K562 (cell line): ENCODE data around the gene RASL12. TPM values are rescaled to one million over a fixed set of nuclear protein-coding genes. Genes with fewer than 3 reads are reported as not detected.

ENCODE experiments used
- ATF3 ChIP-seq, 2 experiments: fragments of 450-650 bp in 1 of 2; sonication (generic) in 1 of 2; formaldehyde crosslinking in 1 of 2; IDR thresholded peaks in 1 of 2; conservative IDR thresholded peaks in 1 of 2; 2 replicates each; pipeline versions ENCODE4 v1.6.1 to v1.8.1; 2016 to 2023; ENCODE audit warnings: mild to moderate bottlenecking in 2 of 2, moderate library complexity in 2 of 2, inconsistent platforms in 1 of 2, missing genetic modification reagents in 1 of 2
- BHLHE40 ChIP-seq: IDR thresholded peaks from 2 replicates; pipeline ENCODE4 v1.6.1; 2011; ENCODE audit warnings: low read length, improper control_type of control experiment
- CREM ChIP-seq: IDR thresholded peaks from 2 replicates; pipeline ENCODE4 v1.6.1; 2014; ENCODE audit warnings: antibody characterized with exemption, low read depth
- ELF2 ChIP-seq: fragments of 250-450 bp; sonication (Bioruptor Pico); IDR thresholded peaks from 2 replicates; pipeline ENCODE4 v1.5.0; 2021; ENCODE audit warnings: mild to moderate bottlenecking
- FOS ChIP-seq: IDR thresholded peaks from 3 replicates; pipeline ENCODE4 v1.6.1; 2011; ENCODE audit not compliant: insufficient read length; ENCODE audit errors: extremely low read depth
- GTF2B ChIP-seq: IDR thresholded peaks from 2 replicates; pipeline ENCODE4 v1.6.1; 2011; ENCODE audit not compliant: insufficient read length; ENCODE audit errors: extremely low read depth
- GTF3C2 ChIP-seq: IDR thresholded peaks from 3 replicates; pipeline ENCODE4 v1.6.1; 2011; ENCODE audit warnings: borderline replicate concordance, mild to moderate bottlenecking, moderate library complexity; ENCODE audit not compliant: insufficient read length; ENCODE audit errors: extremely low read depth
- JUND ChIP-seq, 2 experiments: IDR thresholded peaks; 2 replicates in 1 of 2; 3 replicates in 1 of 2; pipeline ENCODE4 v1.6.1; 2011; ENCODE audit warnings: borderline replicate concordance in 2 of 2, low read depth in 2 of 2, low read length in 2 of 2, improper control_type of control experiment in 1 of 2, missing biosample characterization in 1 of 2, missing genetic modification characterization in 1 of 2, missing genetic modification reagents in 1 of 2
- NCOA6 ChIP-seq: fragments of 450-650 bp; IDR thresholded peaks from 2 replicates; pipeline ENCODE4 v1.6.1; 2017; ENCODE audit warnings: mild to moderate bottlenecking
- NR2C2 ChIP-seq, 2 experiments: fragments of 200-800 bp in 1 of 2; sonication (Bioruptor generic) in 1 of 2; sonication (generic) in 1 of 2; formaldehyde crosslinking in 1 of 2; IDR thresholded peaks; 2 replicates each; pipeline versions ENCODE4 v1.6.1 to v1.8.0; 2016 to 2022; ENCODE audit warnings: mild to moderate bottlenecking in 1 of 2, missing compliant biosample characterization in 1 of 2, missing genetic modification characterization in 1 of 2, missing genetic modification reagents in 1 of 2
- OTX1 ChIP-seq: fragments of 450-650 bp; formaldehyde crosslinking; IDR thresholded peaks from 2 replicates; pipeline ENCODE4 v1.4.0; 2022; ENCODE audit warnings: mild to moderate bottlenecking
- PRDM10 ChIP-seq: fragments of 450-650 bp; IDR thresholded peaks from 2 replicates; pipeline ENCODE4 v1.6.1; 2018; ENCODE audit not compliant: partially characterized antibody
- PREB ChIP-seq: sonication (generic); formaldehyde crosslinking; IDR thresholded peaks from 2 replicates; pipeline ENCODE4 v1.8.1; 2023; ENCODE audit warnings: mild to moderate bottlenecking, missing genetic modification reagents
- SMARCE1 ChIP-seq: fragments of 450-650 bp; IDR thresholded peaks from 2 replicates; pipeline ENCODE4 v1.7.1; 2016; ENCODE audit warnings: mild to moderate bottlenecking
- TCF3 ChIP-seq: sonication (generic); formaldehyde crosslinking; IDR thresholded peaks from 2 replicates; pipeline ENCODE4 v1.4.0; 2020; ENCODE audit warnings: mild to moderate bottlenecking, missing genetic modification reagents
- ZKSCAN8 ChIP-seq: fragments of 200-800 bp; sonication (Bioruptor generic); IDR thresholded peaks from 2 replicates; pipeline ENCODE4 v1.6.1; 2016; ENCODE audit warnings: missing genetic modification characterization, missing compliant biosample characterization
- ZZZ3 ChIP-seq: fragments of 450-650 bp; IDR thresholded peaks from 2 replicates; pipeline ENCODE4 v1.6.1; 2016; ENCODE audit warnings: antibody characterized with exemption, mild to moderate bottlenecking, moderate library complexity
- polyA plus RNA-seq, 8 experiments: library from polyadenylated mRNA; depleted of rRNA in 4 of 8; stranded (reverse) in 5 of 8; unstranded in 3 of 8; fragments of >200 nt; fragmentation: Nextera tagmentation in 2 of 8; fragmentation: Illumina TruSeq in 1 of 8; extraction: Ambion mirVana in 2 of 8; extraction: Trizol in 1 of 8; gene quantifications; 2 replicates each; pipeline versions ENCODE4 v1.2.1 to v1.2.3, GENCODE V29; 2011 to 2014; ENCODE audit warnings: inconsistent platforms in 1 of 8, missing spikeins in 1 of 8
- total RNA-seq, 7 experiments: library from RNA; depleted of rRNA in 6 of 7; stranded (reverse); fragments of >200 nt in 6 of 7; fragmentation: Illumina TruSeq in 2 of 7; extraction: Trizol in 2 of 7; gene quantifications; 2 replicates each; pipeline versions ENCODE4 v1.2.1 to v1.2.3, GENCODE V29; 2011 to 2021; ENCODE audit warnings: low replicate concordance in 1 of 7

Gene RASL12
- total and polyA plus RNA-seq, 9 of the 15 experiments (the other 6 are each of a cell fraction or from before 2014, with no cell fraction given) = not detected

- TF ChIP-seq JUND (IDR thresholded peaks at IDR 0.05; ENCODE audit: borderline replicate concordance, low read depth, low read length) (peak; percentile 37; the same call in 1 of the 2 replicates), JUND (tag; IDR thresholded peaks at IDR 0.05; ENCODE audit: borderline replicate concordance, low read depth, low read length) (peak; percentile 34; the same call in 1 of the 3 replicates), CREM (peak; percentile 67), OTX1 (CRISPR knock-in tag) (no peak), NR2C2 (CRISPR knock-in tag; IDR thresholded peaks at IDR 0.05) (no peak), NR2C2 (tag; IDR thresholded peaks at IDR 0.05) (peak; percentile 58; the same call in 1 of the 2 replicates), NCOA6 (no peak), BHLHE40 (no peak), ZKSCAN8 (CRISPR knock-in tag) (no peak), PREB (CRISPR knock-in tag) (no peak), FOS (no peak), PRDM10 (no peak), GTF2B (no peak), ELF2 (CRISPR knock-in tag) (no peak), ATF3 (IDR thresholded peaks at IDR 0.05) (peak; percentile 79), ATF3 (CRISPR knock-in tag; conservative IDR thresholded peaks at IDR 0.05) (no peak), SMARCE1 (peak; percentile 43; the same call in 1 of the 2 replicates), GTF3C2 (no peak), TCF3 (CRISPR knock-in tag) (peak; percentile 72), ZZZ3 (no peak)
Measured at GRCh38 chr15:65110676-65111292, 43.0 kb upstream of the RASL12 start (continued).
